Pancreas (tissue), 10 donors: Measurements from ENCODE around the gene XCR1. TPM values are rescaled to one million over a fixed set of nuclear protein-coding genes. Genes with fewer than 3 reads are reported as not detected.
A peak's percentile ranks its signal among the peaks of the same experiment; 100 is the strongest.

ENCODE experiments used
- ATAC-seq, 4 donors: fragments of 200-7000 bp; cut with Tn5 transposase; one replicate each; pipeline versions ENCODE4 v1.8.0 to v1.9.1; 2020; ENCODE audit warnings: mild to moderate bottlenecking in 4 of 4, moderate library complexity in 4 of 4
- DNase-seq, 6 donors: peaks; one replicate each; pipeline ENCODE4 v3.0.0-alpha.2; 2020
- FAIRE-seq: peaks from 2 replicates; lab custom pipeline; 2012; peaks lifted over from hg19 to GRCh38; lab: Jason Lieb, UNC
- H3K27ac ChIP-seq, 4 donors: fragments of 200-600 bp; sonication (generic); 1 replicate in 3 of 4; 2 replicates in 1 of 4; pipeline versions ENCODE4 v1.5.0 to v1.8.0; 2020
- H3K27me3 ChIP-seq, 4 donors: fragments of 200-600 bp; one replicate each; pipeline ENCODE4 v1.8.0; 2021
- H3K36me3 ChIP-seq, 3 donors: fragments of 200-600 bp; sonication (generic) in 1 of 3; one replicate each; pipeline versions ENCODE4 v1.5.0 to v1.8.0; 2020 to 2021
- H3K4me1 ChIP-seq, 3 donors: fragments of 200-600 bp; one replicate each; pipeline ENCODE4 v1.8.0; 2021
- H3K4me3 ChIP-seq, 4 donors: fragments of 200-600 bp; sonication (generic) in 2 of 4; one replicate each; pipeline versions ENCODE4 v1.5.0 to v1.8.0; 2020 to 2021
- H3K9me3 ChIP-seq, 4 donors: fragments of 200-600 bp; one replicate each; pipeline ENCODE4 v1.8.0; 2021
- CTCF ChIP-seq, 4 donors: fragments of 200-600 bp; sonication (generic) in 3 of 4; IDR thresholded peaks; one replicate each; pipeline versions ENCODE4 v1.5.0 to v1.8.0; 2021; ENCODE audit warnings: antibody characterized with exemption in 4 of 4
- WGBS, 2 donors: extraction: QIAGEN DNeasy Blood & Tissue Kit; methylation state at CpG; one replicate each; pipeline ENCODE4 v1.1.7; 2013; 5-methylcytosine and 5-hydroxymethylcytosine counted together
- intact Hi-C, 3 donors: fragments of 100-400 bp; cut with DNase I; formaldehyde crosslinking; loops; one replicate each; pipeline versions ENCODE4 v1.11.1 to v1.14.2; 2022
- polyA plus RNA-seq, 2 donors: library from polyadenylated mRNA; stranded (reverse); fragments of 200-250 nt; gene quantifications; one replicate each; pipeline ENCODE4 v1.2.3, GENCODE V29; 2013
- total RNA-seq, 6 donors: library from RNA; stranded (reverse); fragmentation: NEBNext Ultra II Directional in 4 of 6; extraction: Animal tissue kit (Norgen Biotek cat#: 25700) in 4 of 6; gene quantifications; one replicate each; pipeline versions ENCODE4 v1.2.1 to v1.2.4, GENCODE V29; 2021 to 2023
- donor health status: healthy with polysubstance abuse.
- donor health status: DM: no; HTN: no; CAD: no; lungs with moderate emphysema.
- donor health status: DM: no; HTN: no; CAD: no.
- donor health status: control.
- donor health status: control.
- donor health status: Bipolar disorder and iron deficiency.
- donor health status: DM: yes; HTN: yes; CAD: no.
- donor health status: DM: no; HTN: no; CAD: no.
- donor health status: DM: no; HTN: no; CAD: no.
- donor health status: DM: yes; HTN: yes; CAD: no.

The XCR1 gene
- total and polyA plus RNA-seq, 8 donors = 0.04 to 0.31 (median 0.20) TPM; not detected in 4

GRCh38 chr3:46062679-46063078 is 35.4 kb upstream of the XCR1 start:
- no peak for TF ChIP-seq CTCF (IDR thresholded peaks at IDR 0.05)
- Histone ChIP-seq H3K4me1 (no peaks in the 10 kb centered on the region), H3K27me3 (no peaks in the 10 kb centered on the region), H3K9me3 (no peaks in the 10 kb centered on the region), H3K4me3 (no peak overlapping the region), H3K27ac (no peak overlapping the region), H3K36me3 (no peaks in the 10 kb centered on the region)
- DNase-seq (no peak), ATAC-seq (no peak), FAIRE-seq (no peak)
- 29 to 90% methylated on average over 2 of the region's 2 CpGs for WGBS, 2 donors
- intact Hi-C loops = no loop called here

- ATAC-seq (no peak), DNase-seq (no peak), FAIRE-seq (no peak)
- H3K36me3 ChIP-seq = no peaks in the 10 kb centered on the region
- H3K4me3 ChIP-seq = no peak overlapping the region
- H3K9me3 ChIP-seq = no peaks in the 10 kb centered on the region
- no peak overlapping the region for H3K27ac ChIP-seq
- 87 to 90% methylated on average over 3 of the region's 3 CpGs for WGBS, 2 donors
- TF ChIP-seq CTCF (IDR thresholded peaks at IDR 0.05) = no peak
- intact Hi-C loops = no loop called here
- H3K4me1 ChIP-seq = no peaks in the 10 kb centered on the region
- no peaks in the 10 kb centered on the region for H3K27me3 ChIP-seq
Measured at GRCh38 chr3:46061887-46062286, 34.6 kb upstream of the XCR1 start.

GRCh38 chr3:46061108-46061720 is 33.9 kb upstream of the XCR1 start:
- Histone ChIP-seq H3K4me3 (no peak overlapping the region), H3K27me3 (no peaks in the 10 kb centered on the region), H3K27ac (no peak overlapping the region), H3K9me3 (no peaks in the 10 kb centered on the region), H3K4me1 (no peaks in the 10 kb centered on the region), H3K36me3 (no peaks in the 10 kb centered on the region)
- DNase-seq (no peak), ATAC-seq (no peak), FAIRE-seq (no peak)
- intact Hi-C loops = no loop called here
- no peak for TF ChIP-seq CTCF (IDR thresholded peaks at IDR 0.05)
- 76 to 81% methylated on average over 3 of the region's 3 CpGs for WGBS, 2 donors

GRCh38 chr3:46060551-46060950 is 33.3 kb upstream of the XCR1 start:
- FAIRE-seq (no peak), ATAC-seq (no peak), DNase-seq (no peak)
- H3K4me3 ChIP-seq = no peak overlapping the region
- no peaks in the 10 kb centered on the region for H3K9me3 ChIP-seq
- no peak for TF ChIP-seq CTCF (IDR thresholded peaks at IDR 0.05)
- no peaks in the 10 kb centered on the region for H3K36me3 ChIP-seq
- 67 to 85% methylated on average over 2 of the region's 2 CpGs for WGBS, 2 donors
- H3K27me3 ChIP-seq = no peaks in the 10 kb centered on the region
- intact Hi-C loops = no loop called here
- H3K4me1 ChIP-seq = no peaks in the 10 kb centered on the region
- H3K27ac ChIP-seq = no peak overlapping the region

GRCh38 chr3:46059432-46059831 is 32.1 kb upstream of the XCR1 start:
- intact Hi-C loops = no loop called here
- H3K4me1 ChIP-seq = no peaks in the 10 kb centered on the region
- H3K9me3 ChIP-seq = no peaks in the 10 kb centered on the region
- no peak overlapping the region for H3K27ac ChIP-seq
- no peaks in the 10 kb centered on the region for H3K27me3 ChIP-seq
- TF ChIP-seq CTCF (IDR thresholded peaks at IDR 0.05) = no peak
- FAIRE-seq = no peak
- DNase-seq = no peak
- peak in 1 of 4 donors; percentile 35 for ATAC-seq
- no peak overlapping the region for H3K4me3 ChIP-seq
- H3K36me3 ChIP-seq = no peaks in the 10 kb centered on the region
- 55 to 76% methylated on average over 3 of the region's 3 CpGs for WGBS, 2 donors
